Esophagus muscularis mucosa (tissue), 4 donors: ENCODE measurements around the gene CHRNA5.

Experiments
- CTCF ChIP-seq, 3 experiments: fragments of 200-600 bp in 2 of 3; fragments of 450-650 bp in 1 of 3; sonication (generic) in 2 of 3; IDR thresholded peaks; one replicate each; pipeline ENCODE4 v1.5.1; 2017 to 2019; ENCODE audit warnings: antibody characterized with exemption in 3 of 3, mild to moderate bottlenecking in 2 of 3, moderate library complexity in 1 of 3
- EP300 ChIP-seq: sonication (generic); formaldehyde crosslinking; IDR thresholded peaks from one replicate; pipeline ENCODE4 v1.6.1; 2017; ENCODE audit warnings: antibody characterized with exemption
- POLR2A ChIP-seq: fragments of 450-650 bp; IDR thresholded peaks from one replicate; pipeline ENCODE4 v1.6.1; 2017; ENCODE audit warnings: antibody characterized with exemption, moderate library complexity, mild to moderate bottlenecking, low read depth

- TF ChIP-seq EP300 (no peak), POLR2A (no peak), CTCF (IDR thresholded peaks at IDR 0.05) (no peak)
Observed at GRCh38 chr15:78623786-78624497, 58.6 kb downstream of the CHRNA5 start.
